Hepatocyte (in vitro differentiated cells): ENCODE measurements around the gene DDAH2.

Source experiments
- CTCF ChIP-seq: fragments of 200-600 bp; sonication (generic); IDR thresholded peaks from 2 replicates; pipeline ENCODE4 v1.5.1; 2016; ENCODE audit warnings: antibody characterized with exemption, mild to moderate bottlenecking; ENCODE audit not compliant: poor library complexity
- EZH2 ChIP-seq: fragments of 200-600 bp; sonication (generic); IDR thresholded peaks from 2 replicates; pipeline ENCODE4 v1.6.1; 2016; ENCODE audit warnings: antibody characterized with exemption, mild to moderate bottlenecking, borderline replicate concordance
- EZH2phosphoT487 ChIP-seq: fragments of 200-600 bp; sonication (generic); IDR thresholded peaks from one replicate; pipeline ENCODE4 v1.6.1; 2018; ENCODE audit warnings: antibody characterized with exemption, mild to moderate bottlenecking, low read depth, moderate library complexity; ENCODE audit not compliant: unreplicated experiment, severe bottlenecking

DNA sequence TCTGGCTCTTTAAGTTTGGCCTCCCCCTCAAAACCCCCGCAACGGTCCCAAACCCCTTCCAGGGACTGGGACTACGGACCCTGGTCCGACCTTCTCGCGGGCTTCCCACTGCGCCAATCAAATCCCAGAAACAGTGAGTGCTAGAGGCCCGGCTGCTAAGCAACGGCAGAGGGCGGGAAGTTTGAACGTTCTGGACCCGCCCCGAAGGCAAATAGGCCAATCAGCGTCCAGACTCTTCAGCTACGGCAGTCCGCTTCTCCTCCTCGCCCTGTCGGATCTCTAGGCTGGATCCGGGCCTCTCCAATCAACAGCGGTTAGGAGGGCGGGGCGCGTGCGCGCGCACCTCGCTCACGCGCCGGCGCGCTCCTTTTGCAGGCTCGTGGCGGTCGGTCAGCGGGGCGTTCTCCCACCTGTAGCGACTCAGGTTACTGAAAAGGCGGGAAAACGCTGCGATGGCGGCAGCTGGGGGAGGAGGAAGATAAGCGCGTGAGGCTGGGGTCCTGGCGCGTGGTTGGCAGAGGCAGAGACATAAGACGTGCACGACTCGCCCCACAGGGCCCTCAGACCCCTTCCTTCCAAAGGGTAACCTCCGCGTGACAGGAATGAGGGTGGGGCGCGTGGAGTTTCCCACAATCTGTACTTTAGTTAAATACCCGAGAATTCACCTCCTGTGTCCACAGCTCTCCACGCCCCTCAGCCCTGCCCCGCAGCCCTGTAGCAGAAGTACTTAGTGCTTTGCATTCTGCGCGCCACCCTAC lies 10.7 kb upstream of the DDAH2 start, which contains the start of gene MSH5:
- no peak for TF ChIP-seq CTCF
- TF ChIP-seq EZH2phosphoT487: no peak
- TF ChIP-seq EZH2: no peak
